Left lobe of liver (tissue), 2 donors: ENCODE results near the gene HMGXB4. TPM values are rescaled to one million over a fixed set of nuclear protein-coding genes. Genes with fewer than 3 reads are reported as not detected.

Experiments used
- ATAC-seq: fragments of 200-7000 bp; cut with Tn5 transposase; one replicate; pipeline ENCODE4 v1.9.1; 2020; ENCODE audit warnings: mild to moderate bottlenecking, moderate library complexity
- DNase-seq: peaks from one replicate; pipeline ENCODE4 v3.0.0-alpha.2; 2020; ENCODE audit warnings: low spot score
- total RNA-seq: library from RNA; stranded (reverse); gene quantifications from one replicate; pipeline ENCODE4 v1.2.1, GENCODE V29; 2021
- donor health status: DM: no; HTN: no; CAD: no; lungs with moderate emphysema.
- donor health status: DM: no; HTN: yes; CAD: no.

The HMGXB4 gene
- total RNA-seq, 1 donor from 2014 or later, result 5.9 TPM

GRCh38 chr22:35310556-35311550 lies 53.6 kb downstream of the HMGXB4 start:
- no peak for ATAC-seq
- peak; percentile 47 for DNase-seq

DNA sequence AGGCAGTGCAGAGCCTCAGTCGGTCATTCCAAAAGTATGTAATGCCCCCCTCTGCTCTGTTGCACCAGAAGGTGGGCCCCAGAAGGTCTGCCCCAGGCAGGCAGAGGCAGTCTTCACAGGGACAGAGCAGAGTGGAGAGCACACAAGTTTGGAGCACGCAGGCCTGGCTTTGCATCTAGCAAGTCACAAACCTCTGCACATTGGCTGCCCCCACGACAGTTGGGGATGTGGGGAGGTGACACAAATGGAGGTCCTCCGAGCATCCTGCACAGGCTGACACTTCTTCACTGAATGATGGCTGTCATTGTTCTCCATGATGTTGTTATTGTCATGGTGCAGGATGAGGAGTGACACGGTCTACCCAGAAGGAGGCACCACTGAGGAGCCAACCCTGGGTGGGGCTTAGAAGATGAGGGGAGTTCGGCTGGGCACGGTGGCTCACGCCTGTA lies 54.3 kb downstream of the HMGXB4 start:
- no peak for ATAC-seq
- DNase-seq, result peak; percentile 38

DNA sequence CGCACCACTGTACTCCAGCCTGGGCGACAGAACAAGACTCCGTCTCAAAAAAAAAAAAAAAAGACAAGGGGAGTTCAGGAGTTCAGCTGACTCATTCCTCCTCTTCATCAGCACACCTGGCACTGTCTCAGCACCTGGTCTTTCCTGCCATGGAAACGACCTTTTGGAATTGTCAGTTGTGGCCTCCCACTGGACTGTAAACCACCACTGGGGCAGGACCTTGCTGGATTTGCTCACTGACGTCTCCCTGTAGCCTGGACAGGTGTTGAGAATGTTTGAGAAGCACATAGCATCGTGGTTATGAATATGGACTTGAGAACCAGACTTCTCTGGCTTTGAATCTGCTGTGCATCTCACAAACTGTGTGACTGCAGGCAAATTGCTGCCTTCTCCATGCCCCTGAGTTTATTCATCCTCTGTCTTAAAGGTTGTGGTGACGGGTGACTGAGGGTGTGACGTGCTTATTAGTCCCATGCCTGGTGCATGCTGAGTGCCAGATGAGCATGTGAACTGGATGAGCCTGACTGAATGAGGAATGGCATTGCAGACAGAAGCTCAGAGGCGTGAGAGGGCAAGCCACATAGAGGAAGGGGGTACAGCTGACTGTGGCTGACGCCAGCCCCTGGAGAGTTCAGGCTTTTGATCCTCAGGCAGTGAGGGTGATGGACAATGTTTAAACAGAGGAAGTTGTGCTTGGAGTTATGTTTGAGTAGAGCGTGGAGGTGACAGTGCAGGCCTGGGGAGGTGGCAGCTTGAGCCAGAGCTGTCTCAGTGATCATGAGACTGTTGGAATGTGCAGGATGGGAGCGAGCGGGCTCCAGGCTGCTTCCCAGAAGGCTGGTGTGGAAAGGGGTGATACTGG lies 55.1 kb downstream of the HMGXB4 start:
- DNase-seq (peak; percentile 88), ATAC-seq (peak; percentile 72)

GRCh38 chr22:35313311-35314121 lies 56.2 kb downstream of the HMGXB4 start:
- peak; percentile 43 for DNase-seq
- no peak for ATAC-seq

- DNase-seq (peak; percentile 33), ATAC-seq (no peak)
Measured at GRCh38 chr22:35314161-35314942, 57.1 kb downstream of the HMGXB4 start.

DNA sequence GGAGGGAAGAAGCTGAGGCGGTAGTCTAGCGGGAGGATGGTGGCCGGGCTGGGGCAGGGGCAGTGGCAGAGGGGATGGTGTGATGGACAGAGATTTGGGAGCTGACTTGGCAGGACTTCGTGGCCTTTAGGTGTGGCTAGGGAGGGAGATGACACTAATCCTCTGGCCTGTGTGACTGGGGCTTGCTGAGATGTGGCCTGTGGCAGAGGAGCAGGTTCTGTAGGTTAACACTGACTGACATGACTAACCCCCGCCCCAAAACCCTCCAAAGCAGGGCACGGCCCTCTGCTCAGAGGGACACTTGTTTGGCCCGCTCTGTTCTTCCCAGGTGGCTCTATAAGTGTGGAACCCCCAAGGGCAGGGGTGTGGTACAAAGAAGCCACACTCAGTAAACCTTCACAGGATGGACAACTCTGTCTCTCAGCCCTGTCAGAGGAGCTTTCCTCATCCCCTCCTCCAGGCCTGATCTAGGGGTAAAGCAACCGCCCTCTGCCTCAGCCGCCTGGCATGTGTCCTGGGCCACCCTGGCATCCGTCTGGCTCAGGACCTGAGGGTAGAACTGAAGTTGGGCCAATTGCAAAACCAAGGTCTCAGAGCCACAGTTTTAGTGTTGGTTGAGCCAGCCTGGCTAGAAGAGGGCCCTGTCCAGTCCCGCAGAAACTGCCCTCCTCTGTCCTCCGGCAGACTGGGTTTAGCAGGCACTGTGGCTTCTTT lies 58.0 kb downstream of the HMGXB4 start:
- peak; percentile 89 for DNase-seq

DNA sequence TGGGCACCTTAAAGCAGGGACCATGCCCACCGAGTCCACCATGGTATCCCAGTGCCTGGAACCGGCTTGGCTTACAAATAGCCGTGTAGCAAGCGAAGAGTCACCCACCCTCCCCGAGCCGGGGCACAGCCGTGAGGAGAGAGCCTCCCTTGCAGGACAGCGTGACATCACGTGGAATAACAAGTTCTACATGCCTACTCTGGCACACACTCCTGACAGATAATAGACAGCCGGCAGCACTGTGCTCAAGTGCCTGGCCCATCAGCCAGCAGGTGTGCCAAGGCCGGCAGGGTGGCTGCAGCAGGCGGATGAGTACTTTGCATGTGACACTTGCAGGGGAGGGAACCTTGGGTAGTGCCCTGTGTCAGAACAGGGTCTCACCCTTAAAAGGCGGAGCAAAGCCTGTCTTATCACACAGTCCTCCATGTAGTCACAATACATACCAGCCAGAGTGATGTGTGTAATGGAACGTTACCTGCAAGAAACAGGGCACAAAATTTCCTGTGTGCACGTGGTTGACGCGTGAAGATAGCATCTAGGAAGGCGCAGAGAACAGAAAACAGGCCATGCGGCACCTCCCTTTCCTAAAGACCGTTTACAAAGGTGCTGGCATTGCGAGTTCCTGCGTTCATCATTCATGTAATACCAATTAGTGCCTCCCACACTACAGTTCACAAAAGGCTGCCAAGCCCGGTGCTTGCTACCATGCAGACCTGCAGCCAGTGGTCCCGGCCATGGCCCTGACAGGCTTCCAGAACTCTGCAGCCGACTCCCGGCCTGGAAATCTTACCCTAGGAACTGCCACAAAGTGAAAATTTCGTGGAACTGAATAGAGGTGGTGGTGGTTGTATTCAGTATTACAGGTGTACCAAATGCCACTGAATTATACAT lies 58.8 kb downstream of the HMGXB4 start:
- peak; percentile 67 for DNase-seq
- peak; percentile 61 for ATAC-seq

More for the DNA sequence above, 58.0 kb downstream of the HMGXB4 start:
- ATAC-seq, result peak; percentile 76

DNA sequence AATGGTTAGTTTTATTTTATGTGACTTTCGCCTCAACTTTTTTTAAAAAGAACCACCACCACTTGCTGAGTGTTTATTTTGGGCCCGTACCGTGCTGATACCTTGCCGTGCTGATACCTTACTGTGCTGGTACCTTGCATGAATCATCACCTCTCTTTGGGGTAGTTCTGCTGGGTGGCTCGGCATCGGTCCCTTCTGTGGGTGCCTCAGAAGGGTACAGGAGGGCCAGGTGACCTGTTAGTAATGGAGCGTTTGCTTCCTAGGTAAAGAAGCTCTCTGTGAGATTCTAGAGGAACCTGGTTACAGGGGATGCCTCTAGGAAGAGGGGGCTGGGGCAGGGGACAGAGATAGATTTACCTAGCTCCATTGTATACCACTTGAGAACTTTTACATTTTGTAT lies 59.5 kb downstream of the HMGXB4 start:
- ATAC-seq, result no peak
- DNase-seq, result no peak

GRCh38 chr22:35317680-35318290 lies 60.5 kb downstream of the HMGXB4 start:
- ATAC-seq (no peak), DNase-seq (no peak)

DNA sequence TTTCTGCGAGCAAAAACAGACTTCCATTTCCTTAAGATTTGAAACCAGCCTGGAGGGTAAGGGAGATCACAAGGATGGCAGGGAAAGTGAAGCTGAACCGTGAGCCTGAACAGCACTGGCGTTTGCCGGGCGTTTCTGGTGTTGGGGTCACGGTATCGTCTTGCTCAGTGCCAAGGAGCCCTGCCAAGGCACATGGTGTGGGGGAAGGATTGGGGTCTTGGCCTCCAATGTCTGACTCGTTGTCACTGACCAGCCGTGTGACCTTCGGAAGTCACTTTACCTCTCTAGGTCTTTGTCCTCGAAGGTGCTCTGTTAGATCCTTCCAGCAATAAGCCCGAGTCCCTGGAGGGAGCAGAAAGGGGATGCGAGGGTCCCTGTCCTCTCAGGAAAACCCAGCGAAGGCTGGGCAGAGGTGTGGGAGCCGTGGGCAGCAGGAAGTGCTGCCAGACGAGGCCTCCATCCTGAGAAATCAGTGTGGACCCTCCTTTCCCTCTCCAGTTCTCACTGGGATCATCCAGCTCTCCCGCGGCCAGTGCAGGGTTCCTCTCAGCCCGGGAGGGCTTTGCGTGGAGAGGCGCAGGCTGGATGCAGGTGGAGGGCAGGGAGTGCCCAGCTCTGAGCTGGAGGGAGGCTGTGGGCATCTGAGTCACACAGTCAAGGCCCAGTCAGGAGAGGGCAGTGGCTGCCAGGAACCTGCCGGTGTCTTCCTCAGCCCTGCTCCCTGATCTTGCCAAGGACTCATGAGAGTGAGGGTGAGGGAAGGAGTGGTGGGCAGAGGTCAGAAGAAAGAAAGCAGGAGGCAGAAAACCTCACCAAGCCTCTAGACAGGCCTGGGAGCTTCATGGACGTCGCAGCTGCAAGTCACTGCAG lies 61.3 kb downstream of the HMGXB4 start:
- ATAC-seq (no peak), DNase-seq (no peak)

GRCh38 chr22:35319244-35319985 lies 62.1 kb downstream of the HMGXB4 start:
- DNase-seq (no peak), ATAC-seq (no peak)

DNA sequence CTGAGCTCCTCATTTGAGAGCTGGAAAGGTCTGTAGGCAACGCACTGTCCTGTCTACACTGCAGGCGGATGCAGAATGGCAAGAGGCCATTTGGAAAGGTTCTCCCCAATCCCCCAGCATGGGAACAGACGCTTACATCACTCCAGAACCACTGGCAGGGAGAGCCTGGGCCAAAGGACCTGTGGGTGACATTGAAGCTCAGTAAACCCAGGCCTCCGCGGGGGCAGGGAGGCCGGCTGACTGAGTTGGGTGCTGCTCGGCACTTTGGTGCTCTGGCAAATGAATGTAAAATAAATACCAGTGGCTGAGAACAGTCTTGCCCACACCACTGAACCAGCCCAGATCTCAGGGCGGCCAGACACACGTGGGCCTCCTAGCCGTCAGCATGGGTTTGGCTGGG lies 64.8 kb downstream of the HMGXB4 start:
- ATAC-seq, result peak; percentile 85
- peak; percentile 85 for DNase-seq

DNA sequence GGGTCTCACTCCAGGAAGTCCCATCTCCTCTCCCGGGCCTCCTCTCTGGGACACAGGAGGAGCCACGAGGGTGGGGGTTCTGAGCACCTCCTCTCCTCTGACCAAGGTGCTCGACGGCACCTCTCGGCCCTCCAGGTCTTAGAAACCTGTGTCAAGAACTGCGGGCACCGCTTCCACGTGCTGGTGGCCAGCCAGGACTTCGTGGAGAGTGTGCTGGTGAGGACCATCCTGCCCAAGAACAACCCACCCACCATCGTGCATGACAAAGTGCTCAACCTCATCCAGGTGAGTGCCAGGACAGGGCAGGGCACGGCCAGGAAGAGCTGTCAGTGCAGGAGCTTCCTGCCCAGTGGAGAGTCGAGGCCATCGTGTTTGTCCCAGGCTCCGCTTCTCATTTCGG lies 65.6 kb downstream of the HMGXB4 start:
- DNase-seq (no peak), ATAC-seq (no peak)

DNA sequence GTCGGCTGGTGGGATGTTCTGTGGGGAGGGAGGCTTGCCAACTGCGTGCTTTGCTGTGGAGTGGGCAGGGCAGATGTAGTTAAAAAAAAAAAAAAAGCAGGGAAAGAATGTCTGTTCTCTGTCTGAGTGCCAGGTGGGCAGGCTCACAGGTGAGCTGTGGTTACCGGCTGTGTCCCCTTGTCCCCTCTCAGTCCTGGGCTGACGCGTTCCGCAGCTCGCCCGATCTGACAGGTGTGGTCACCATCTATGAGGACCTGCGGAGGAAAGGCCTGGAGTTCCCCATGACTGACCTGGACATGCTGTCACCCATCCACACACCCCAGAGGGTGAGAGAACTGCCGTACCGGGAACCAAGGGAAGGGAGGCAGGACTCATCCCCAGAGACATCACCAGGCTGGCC lies 66.0 kb downstream of the HMGXB4 start:
- no peak for ATAC-seq
- DNase-seq, result no peak

- no peak for ATAC-seq
- DNase-seq, result no peak
Measured at GRCh38 chr22:35324067-35324466, 66.8 kb downstream of the HMGXB4 start.

DNA sequence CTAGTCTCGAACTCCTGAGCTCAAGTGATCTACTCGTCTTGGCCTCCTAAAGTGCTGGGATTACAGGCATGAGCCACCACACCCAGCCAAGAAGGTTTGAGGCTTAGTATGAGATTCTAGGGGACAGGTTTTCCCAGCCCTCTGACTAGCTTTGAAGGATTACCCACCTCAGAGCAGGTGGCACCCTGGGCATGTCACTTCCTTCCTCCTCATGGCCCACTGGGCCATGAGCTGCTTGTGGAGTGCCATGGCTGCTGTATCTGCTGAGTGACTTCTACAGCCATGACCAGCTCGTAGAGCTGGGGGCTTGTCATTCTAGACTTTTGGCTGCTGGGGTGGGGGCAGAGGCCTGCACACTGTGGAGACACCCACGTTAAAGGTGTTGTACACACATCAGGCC lies 67.5 kb downstream of the HMGXB4 start:
- ATAC-seq (no peak), DNase-seq (no peak)
